Measurements from ENCODE around the gene SEMA3D.

DNA sequence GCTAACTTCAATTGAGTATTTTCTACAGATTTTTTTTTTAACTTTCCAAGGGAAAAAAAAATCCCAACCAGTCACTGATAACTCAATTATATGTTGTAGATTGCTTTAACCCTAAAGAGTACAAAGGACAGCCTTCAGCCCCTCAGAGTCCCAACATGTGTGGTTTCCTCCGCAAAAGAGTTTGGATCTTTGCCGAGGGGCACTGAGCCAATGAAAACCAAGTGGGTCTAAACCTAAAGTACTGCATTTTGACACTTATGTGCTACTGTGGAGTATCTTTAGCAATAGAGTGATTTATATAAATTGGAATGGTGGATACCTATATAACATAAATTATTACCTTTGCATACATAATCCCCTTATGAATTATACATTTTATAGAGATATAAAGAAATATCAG, 91.5 kb downstream of the SEMA3D start:
- TF ChIP-seq POLR2A (IDR thresholded peaks at IDR 0.05; ENCODE audit: extremely low read depth, insufficient read length): no peak
- TF ChIP-seq, protein P1, sequence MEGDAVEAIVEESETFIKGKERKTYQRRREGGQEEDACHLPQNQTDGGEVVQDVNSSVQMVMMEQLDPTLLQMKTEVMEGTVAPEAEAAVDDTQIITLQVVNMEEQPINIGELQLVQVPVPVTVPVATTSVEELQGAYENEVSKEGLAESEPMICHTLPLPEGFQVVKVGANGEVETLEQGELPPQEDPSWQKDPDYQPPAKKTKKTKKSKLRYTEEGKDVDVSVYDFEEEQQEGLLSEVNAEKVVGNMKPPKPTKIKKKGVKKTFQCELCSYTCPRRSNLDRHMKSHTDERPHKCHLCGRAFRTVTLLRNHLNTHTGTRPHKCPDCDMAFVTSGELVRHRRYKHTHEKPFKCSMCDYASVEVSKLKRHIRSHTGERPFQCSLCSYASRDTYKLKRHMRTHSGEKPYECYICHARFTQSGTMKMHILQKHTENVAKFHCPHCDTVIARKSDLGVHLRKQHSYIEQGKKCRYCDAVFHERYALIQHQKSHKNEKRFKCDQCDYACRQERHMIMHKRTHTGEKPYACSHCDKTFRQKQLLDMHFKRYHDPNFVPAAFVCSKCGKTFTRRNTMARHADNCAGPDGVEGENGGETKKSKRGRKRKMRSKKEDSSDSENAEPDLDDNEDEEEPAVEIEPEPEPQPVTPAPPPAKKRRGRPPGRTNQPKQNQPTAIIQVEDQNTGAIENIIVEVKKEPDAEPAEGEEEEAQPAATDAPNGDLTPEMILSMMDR (IDR thresholded peaks at IDR 0.05; ENCODE audit: low read depth, low read length): no peak
